ENCODE results near the gene MAML3.

MAML3 gene

DNA sequence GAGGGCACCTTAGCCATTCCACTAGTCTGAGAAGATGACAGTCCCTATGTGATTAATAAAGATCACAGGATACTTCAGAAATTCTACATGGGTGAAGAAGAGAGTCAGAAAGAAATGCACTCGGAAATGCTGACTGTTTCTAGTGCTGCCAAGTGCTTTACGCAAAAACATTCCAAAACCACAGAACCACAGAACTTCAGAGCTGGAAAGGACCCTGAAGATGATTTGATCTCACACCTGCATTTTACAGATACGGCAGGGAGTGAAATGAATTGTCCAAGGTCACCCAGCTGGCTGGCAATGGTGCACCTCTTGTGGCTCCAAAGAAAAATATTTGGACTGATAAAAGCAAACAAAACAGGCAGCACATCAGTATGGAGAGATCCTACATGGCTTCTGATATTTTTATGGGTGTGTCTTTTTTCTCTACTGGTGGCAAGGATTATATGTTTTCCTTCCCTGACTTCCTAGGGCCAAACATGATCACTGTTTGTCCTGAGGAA lies 115.9 kb downstream of the MAML3 start:
- no peak for DNase-seq

GRCh38 chr4:140037353-140038030 lies 116.5 kb downstream of the MAML3 start:
- no peak for DNase-seq

DNA sequence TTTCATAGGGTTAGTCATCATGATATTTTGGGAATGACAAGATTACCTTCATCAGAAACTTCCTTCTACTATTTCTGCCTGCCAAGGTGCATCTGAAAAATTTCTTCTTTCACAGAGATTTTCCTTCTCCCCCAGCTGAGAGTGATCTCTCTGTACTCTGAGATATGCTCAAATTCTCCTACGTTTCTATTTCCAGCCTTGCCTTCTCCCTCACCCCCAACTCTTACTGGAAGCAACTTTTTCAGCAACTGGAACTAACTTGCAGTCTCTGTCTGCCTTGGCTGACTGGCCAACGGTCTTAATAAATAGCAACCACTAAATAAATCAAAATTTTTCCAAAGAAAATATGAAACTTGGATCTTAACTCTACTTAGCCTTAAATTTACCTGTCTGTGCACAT lies 122.3 kb downstream of the MAML3 start:
- no peak for DNase-seq

GRCh38 chr4:140031061-140031460 lies 122.9 kb downstream of the MAML3 start:
- DNase-seq: no peak

DNA sequence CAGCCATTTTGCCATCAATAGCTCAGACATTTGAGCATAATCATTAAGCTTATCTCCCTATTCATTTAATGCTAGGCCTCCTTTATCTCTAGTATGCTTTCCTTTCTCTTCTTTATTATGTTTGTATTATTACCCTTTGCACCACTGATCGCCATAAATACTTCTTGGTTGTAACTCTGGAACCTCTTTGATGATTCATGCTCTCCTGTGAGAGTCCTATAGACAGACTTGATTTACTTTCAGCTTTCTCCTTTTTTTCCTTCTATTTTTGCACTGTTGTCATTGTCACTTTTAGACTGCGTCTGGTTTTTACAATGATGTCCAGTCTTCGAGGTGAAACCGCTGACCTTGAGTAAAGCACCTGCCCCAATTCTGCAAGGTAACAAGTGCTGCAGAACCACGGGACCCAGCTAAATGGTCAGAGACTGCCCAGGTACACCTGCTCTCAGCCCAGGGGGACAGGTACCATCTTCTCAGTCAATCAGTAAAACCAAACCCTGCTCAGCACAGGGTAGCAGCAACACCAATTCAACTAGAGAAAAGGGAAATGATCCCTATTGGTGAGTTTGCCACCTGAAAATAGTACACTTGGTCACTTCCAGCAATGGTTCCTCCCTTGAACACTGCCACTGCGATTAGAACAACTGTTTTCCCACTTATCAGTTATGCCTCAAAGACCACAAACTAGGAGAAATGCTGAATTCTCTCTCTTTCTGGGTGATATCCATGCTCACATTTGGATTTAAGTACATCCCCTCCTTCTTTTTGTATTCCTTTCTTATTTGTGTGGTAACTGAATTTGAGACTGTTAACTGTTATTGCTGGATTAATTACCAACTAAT lies 125.1 kb downstream of the MAML3 start:
- DNase-seq: no peak

DNA sequence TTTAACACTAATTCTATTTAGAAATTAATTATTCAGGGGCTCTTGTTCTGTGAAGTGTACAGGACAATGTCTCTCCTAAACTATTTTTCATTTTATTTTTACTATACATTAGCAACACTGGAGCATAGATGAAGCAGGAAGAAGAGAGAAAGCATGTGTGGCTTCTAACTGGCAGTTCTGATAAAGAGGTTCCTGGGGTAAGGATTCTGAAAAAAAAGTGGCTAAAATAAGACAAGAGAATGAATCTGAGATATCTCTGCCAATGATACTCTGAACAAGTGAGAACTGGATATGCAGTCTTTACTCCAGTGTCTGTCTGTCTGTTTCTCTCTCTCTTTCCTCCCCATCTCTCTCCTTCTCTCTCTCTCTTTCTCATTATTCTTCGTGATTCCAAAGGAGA lies 125.9 kb downstream of the MAML3 start:
- no peak for DNase-seq

- no peak for DNase-seq
These were observed 126.9 kb downstream of the MAML3 start for GRCh38 chr4:140027101-140027500.

GRCh38 chr4:140025470-140025869 lies 128.5 kb downstream of the MAML3 start:
- no peak for DNase-seq

DNA sequence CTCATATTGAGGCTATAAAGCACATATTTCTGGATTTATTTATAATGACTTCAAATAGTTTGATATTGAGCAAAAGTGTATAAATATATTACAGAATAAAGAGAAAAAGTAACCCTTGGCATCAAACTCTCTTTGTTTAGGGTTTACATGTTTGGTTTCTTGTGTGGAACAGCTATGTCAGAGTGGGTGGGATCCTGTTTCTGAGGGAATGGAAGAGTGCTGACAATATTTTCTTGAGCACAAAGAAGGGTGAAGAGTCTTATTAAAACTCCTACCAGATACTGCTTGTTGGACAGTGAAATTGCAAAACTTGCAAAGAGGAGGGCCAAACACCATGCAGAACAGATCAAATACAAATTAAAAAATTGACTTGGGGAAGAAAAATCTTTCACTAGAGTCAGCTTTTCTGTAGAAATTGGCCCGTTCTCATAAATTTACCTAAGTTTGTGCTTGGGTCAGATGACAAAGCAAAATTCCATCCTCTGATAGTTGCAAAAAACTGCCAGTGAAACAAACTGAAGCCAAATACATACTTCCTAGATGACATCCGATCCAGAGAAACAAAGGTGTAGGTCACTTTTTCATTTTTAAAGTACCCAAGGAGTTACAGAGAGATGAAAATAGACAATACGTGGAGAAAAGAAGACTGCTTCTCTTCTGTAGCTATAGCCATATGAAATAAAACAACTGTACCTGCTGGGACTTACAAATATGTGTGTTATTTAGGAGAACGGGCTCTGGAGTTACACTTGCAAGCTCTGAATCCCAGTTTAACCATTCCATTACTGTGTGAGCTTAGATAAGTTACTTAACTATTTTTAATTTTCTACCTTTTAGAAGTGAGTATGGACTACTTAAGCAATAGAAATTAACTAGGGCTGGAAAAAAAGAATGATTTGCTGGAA lies 133.3 kb downstream of the MAML3 start:
- no peak for DNase-seq

DNA sequence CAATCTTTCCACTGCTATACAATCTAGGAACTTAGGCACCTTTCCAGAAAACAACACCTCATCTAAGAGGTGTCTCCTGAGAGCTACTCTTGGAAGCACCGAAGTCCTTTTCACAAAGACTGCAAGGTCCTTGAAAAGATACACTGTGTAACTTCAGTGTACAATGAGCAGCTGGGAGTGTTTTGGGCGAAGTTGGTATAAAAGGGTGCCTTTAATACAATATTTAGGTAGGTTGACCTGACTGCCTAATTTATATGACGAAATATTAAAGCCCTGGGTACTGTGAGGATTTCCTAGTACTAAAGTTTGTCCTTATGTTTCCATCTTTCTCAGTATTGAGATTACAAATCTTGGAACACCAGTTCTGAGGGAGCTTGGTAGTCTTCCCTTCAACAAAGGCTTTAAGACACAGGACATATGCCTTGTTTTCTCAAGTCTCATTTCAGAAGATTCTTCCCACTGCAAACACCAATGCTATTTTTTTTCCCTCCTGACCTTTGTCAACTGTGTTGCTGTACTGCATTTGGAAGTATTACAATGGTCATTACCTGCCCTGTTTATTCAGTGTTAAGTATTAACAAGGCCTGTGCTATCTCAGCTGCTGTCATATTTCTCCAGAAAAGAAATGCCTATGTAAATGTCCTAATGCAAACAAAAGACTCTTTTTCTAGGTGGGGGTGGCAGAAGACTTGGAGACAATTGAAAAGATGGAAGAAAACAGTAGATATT lies 134.2 kb downstream of the MAML3 start:
- DNase-seq: no peak

DNA sequence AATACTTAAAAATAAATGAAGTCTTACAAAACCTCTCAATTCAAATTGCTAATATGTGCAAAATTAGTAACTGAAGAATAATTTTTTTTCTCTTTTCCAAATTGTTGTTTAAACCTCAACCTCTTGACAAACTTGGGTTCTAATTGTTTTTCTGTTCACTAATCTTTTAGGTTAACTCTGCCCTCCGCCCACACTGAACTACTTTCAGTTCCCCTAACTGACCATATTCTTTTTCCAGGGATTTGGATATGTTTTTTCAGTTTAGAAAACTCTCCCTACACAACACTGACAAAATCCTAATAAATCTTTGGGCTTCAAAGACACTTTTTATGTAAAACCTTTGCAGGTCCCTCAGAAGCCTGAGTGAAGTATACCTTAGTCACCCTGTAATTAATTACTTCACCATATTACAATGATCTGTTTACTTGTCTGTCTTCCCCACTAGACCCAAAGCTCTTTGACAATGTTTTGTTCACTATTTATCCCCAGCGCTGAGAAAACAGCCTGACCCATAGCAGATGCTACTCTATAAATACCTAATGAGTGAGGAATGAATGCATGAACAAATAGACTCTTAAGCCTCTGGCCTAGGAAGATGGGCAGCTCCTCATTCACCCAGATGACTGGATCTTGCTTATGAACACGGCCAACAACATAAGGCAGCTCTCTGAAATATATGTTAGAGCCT lies 134.9 kb downstream of the MAML3 start:
- DNase-seq: peak; percentile 42

- no peak for DNase-seq
These were observed 139.7 kb downstream of the MAML3 start for GRCh38 chr4:140014284-140014683.

DNA sequence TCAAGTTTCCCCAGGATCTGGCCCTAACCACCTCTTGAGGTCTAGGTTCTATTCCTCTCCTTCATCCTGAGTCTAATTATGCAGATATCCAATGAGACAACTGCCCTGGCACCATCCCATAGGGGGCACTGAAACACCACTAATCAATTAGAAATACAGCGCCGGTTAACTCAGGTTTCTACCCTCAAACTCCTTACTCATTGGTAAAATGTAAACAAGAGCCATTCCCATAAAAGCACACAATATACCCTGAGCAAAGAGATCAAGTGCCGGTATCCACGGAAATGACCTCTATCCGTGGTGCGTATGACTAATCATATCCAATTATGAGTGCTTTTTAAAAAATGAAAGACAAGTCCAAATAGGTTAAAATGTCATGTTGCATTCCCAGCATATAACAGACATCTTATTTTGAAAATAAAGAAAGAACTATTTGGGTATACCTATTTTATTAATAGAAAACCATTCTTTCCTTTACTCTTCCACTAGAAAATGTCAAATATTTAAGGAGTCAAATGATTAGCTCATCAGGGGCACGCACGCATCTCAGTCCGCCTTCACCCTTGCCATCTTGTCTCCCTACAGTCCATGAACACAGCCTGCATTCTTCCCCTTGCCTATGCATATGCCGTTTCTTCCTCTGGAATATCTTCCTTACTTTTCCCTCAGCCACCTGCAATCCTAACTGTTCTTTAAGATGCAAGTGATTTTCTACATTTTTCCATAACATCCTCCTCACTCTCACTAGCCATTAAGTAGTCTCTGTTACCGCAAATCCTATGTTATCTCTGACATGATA lies 141.1 kb downstream of the MAML3 start:
- DNase-seq: peak; percentile 39

DNA sequence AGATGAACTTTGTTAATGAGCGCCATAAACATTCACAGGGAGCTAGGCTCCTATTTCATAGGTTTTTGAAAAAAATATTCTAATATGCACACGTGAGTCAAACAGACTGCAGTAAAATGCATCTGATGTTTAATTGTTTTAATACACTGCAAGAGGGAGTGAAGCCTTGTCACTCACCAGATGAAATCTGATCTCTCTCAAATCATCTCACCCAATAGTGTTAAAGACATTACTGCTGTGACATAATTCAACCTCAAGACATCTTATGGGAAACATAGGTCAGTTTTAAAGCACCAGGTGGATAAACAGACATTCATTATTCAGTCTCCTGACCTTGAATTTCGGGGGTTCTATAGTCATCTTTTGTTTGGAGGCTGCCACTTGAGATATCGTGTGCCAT lies 148.3 kb downstream of the MAML3 start:
- peak; percentile 89 for DNase-seq

- DNase-seq: peak; percentile 78
These were observed 148.9 kb downstream of the MAML3 start for GRCh38 chr4:140004922-140005627.

DNA sequence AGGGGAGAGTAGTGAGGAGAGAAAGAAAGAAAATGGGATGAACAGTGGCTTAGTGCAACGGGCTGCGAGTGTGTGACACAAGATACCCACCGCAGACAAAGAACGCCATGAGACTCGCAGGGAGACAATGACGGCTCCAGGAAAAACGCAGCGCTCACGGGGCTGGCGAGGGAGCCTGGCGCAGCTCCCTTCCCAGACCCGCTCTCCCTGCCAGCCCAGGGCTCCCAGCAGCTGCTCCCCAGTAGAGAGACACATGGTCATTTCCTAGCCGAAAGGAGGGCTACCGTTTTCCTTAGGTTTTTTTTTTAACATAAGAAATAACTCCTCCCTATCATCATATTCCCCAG lies 149.5 kb downstream of the MAML3 start:
- DNase-seq: peak; percentile 61

DNA sequence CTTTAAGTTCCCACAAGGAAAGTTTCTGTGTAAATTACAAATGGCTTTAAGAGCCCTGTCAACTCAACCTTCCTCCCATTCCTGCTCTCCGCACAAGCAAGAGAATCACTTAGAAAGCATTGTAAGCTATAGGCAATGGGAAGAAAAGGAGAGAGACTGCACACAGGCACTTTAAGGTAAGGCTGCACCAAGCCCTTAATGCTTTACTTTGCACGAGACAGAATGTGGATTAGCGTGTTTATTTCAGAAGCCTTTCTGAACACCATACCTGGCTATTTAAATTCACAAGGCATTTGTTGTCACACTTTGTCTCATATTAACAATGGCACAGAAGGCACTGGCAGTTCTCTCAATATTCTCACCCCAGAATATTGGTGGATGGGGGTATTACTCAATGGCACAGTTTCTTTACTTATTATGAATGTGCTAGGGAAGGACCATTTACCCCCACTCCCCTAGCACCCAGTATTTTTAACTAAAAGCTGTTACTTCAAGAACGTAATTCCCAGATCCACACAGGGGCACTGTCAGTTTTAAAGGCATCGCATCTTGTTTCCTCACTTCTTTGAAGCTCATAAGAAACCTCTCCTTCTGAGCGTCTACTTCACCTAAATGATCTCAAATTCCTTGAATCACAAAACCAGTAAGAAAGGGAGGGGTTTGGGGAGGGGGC lies 150.0 kb downstream of the MAML3 start:
- peak; percentile 30 for DNase-seq

DNA sequence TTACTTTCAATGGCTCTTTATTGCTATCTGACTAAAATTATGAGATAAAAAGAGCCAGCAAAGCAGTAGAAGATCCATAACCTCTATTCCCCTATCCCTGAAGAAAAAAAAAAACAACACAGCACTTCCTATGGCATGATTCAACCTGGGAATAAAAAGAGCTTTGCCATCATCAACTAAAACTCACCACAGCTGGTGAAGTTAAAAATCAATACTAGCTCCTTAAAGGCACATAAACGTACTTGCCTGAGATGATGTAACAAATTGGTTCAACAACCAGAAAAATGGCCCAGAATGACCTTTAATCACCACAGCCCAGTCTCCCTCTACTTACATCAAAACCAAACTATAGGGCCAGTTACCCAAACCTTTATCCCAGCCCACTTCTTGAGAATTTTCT lies 153.8 kb downstream of the MAML3 start:
- DNase-seq: no peak

- no peak for DNase-seq
These were observed 164.9 kb downstream of the MAML3 start for GRCh38 chr4:139988863-139989765.

Measured in NCI-H2171 treated with DMSO at 0.1 percent for 48 hours (cell line).